IMR-90 (cell line): ENCODE measurements around the gene CDR2.

Experiments used
- BHLHE40 ChIP-seq: fragments of 150-350 bp; IDR thresholded peaks from 2 replicates; pipeline ENCODE4 v1.6.1; 2016; ENCODE audit warnings: mild to moderate bottlenecking, low read depth, low read length
- CEBPB ChIP-seq: IDR thresholded peaks from 2 replicates; pipeline ENCODE4 v1.6.1; 2012; ENCODE audit warnings: low read depth, low read length, improper control_type of control experiment
- CHD1 ChIP-seq: IDR thresholded peaks from 2 replicates; pipeline ENCODE4 v1.6.1; 2012; ENCODE audit warnings: low read depth, low read length, improper control_type of control experiment
- FOS ChIP-seq: fragments of 150-350 bp; IDR thresholded peaks from 2 replicates; pipeline ENCODE4 v1.6.1; 2016; ENCODE audit warnings: low read depth, low read length
- MAZ ChIP-seq: IDR thresholded peaks from 2 replicates; pipeline ENCODE4 v1.6.1; 2012; ENCODE audit warnings: low read depth, mild to moderate bottlenecking, low read length, improper control_type of control experiment, moderate library complexity, borderline replicate concordance
- MXI1 ChIP-seq: IDR thresholded peaks from 2 replicates; pipeline ENCODE4 v1.6.1; 2012; ENCODE audit warnings: low read depth, mild to moderate bottlenecking, low read length, moderate library complexity, borderline replicate concordance
- POLR2A ChIP-seq: IDR thresholded peaks from 2 replicates; pipeline ENCODE4 v1.6.1; 2012; ENCODE audit warnings: mild to moderate bottlenecking, low read depth, low read length
- RAD21 ChIP-seq: IDR thresholded peaks from 2 replicates; pipeline ENCODE4 v1.6.1; 2012; ENCODE audit warnings: low read length, improper control_type of control experiment
- RCOR1 ChIP-seq: IDR thresholded peaks from 2 replicates; pipeline ENCODE4 v1.6.1; 2012; ENCODE audit warnings: mild to moderate bottlenecking, low read length, improper control_type of control experiment; ENCODE audit not compliant: insufficient replicate concordance
- SMC3 ChIP-seq: fragments of 150-350 bp; IDR thresholded peaks from 2 replicates; pipeline ENCODE4 v1.6.1; 2016; ENCODE audit warnings: low read depth, mild to moderate bottlenecking, antibody characterized with exemption, low read length, moderate library complexity
- TF ChIP-seq, protein P1 (sequence below): conservative IDR thresholded peaks from 2 replicates; pipeline ENCODE4 v1.5.1; 2012; ENCODE audit warnings: mild to moderate bottlenecking, low read depth, low read length, improper control_type of control experiment
- TF ChIP-seq, protein P2 (sequence below): fragments of 150-350 bp; IDR thresholded peaks from 2 replicates; pipeline ENCODE4 v1.6.1; 2016; ENCODE audit warnings: low read depth, mild to moderate bottlenecking, low read length, moderate library complexity, borderline replicate concordance
- TF ChIP-seq, protein P3 (sequence below): fragments of 150-350 bp; IDR thresholded peaks from 2 replicates; pipeline ENCODE4 v1.6.1; 2017; ENCODE audit warnings: mild to moderate bottlenecking, antibody characterized with exemption, low read length, low read depth

GRCh38 chr16:22315979-22316378, 58.4 kb downstream of the CDR2 start:
- TF ChIP-seq, protein P1, sequence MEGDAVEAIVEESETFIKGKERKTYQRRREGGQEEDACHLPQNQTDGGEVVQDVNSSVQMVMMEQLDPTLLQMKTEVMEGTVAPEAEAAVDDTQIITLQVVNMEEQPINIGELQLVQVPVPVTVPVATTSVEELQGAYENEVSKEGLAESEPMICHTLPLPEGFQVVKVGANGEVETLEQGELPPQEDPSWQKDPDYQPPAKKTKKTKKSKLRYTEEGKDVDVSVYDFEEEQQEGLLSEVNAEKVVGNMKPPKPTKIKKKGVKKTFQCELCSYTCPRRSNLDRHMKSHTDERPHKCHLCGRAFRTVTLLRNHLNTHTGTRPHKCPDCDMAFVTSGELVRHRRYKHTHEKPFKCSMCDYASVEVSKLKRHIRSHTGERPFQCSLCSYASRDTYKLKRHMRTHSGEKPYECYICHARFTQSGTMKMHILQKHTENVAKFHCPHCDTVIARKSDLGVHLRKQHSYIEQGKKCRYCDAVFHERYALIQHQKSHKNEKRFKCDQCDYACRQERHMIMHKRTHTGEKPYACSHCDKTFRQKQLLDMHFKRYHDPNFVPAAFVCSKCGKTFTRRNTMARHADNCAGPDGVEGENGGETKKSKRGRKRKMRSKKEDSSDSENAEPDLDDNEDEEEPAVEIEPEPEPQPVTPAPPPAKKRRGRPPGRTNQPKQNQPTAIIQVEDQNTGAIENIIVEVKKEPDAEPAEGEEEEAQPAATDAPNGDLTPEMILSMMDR = no peak
- TF ChIP-seq POLR2A (no peak), BHLHE40 (no peak), CEBPB (no peak), SMC3 (no peak), FOS (no peak), CHD1 (no peak), MAZ (no peak), RCOR1 (no peak), MXI1 (no peak), RAD21 (no peak)
- TF ChIP-seq, protein P2, sequence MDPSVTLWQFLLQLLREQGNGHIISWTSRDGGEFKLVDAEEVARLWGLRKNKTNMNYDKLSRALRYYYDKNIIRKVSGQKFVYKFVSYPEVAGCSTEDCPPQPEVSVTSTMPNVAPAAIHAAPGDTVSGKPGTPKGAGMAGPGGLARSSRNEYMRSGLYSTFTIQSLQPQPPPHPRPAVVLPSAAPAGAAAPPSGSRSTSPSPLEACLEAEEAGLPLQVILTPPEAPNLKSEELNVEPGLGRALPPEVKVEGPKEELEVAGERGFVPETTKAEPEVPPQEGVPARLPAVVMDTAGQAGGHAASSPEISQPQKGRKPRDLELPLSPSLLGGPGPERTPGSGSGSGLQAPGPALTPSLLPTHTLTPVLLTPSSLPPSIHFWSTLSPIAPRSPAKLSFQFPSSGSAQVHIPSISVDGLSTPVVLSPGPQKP = no peak
- TF ChIP-seq, protein P3, sequence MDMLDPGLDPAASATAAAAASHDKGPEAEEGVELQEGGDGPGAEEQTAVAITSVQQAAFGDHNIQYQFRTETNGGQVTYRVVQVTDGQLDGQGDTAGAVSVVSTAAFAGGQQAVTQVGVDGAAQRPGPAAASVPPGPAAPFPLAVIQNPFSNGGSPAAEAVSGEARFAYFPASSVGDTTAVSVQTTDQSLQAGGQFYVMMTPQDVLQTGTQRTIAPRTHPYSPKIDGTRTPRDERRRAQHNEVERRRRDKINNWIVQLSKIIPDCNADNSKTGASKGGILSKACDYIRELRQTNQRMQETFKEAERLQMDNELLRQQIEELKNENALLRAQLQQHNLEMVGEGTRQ = no peak
